ENCODE measurements around the gene RGS3. TPM values are rescaled to one million over a fixed set of nuclear protein-coding genes. Genes with fewer than 3 reads are reported as not detected.

The RGS3 gene
- total RNA-seq, 4 donors from 2014 or later, result 11.0 to 18.8 (median 16.0) TPM

GRCh38 chr9:113467183-113467582, 3.7 kb downstream of the RGS3 start:
- TF ChIP-seq POLR2A (IDR thresholded peaks at IDR 0.05) (no peak), EP300 (IDR thresholded peaks at IDR 0.05) (no peak), CTCF (IDR thresholded peaks at IDR 0.05) (no peak), POLR2AphosphoS5 (IDR thresholded peaks at IDR 0.05) (no peak)
- Histone ChIP-seq H3K27me3 (peaks cover 7% of the 10 kb centered on the region), H3K36me3 (no peaks in the 10 kb centered on the region), H3K9me3 (no peaks in the 10 kb centered on the region), H3K4me1 (peaks cover 9% of the 10 kb centered on the region), H3K4me3 (no peak overlapping the region), H3K27ac (no peak overlapping the region)
- 98% methylated on average over 2 of the region's 2 CpGs for WGBS
- DNase-seq (ENCODE audit: low spot score in 2 of 2), result no peak

- 70% methylated on average over 6 of the region's 6 CpGs for WGBS
These were observed 5.4 kb downstream of the RGS3 start for GRCh38 chr9:113468716-113469448.

GRCh38 chr9:113471143-113471542, 7.6 kb downstream of the RGS3 start:
- no peak for DNase-seq (ENCODE audit: low spot score in 2 of 2)
- WGBS, result 94% methylated on average over 1 of the region's 1 CpG
- H3K4me3 ChIP-seq, result no peak overlapping the region
- no peaks in the 10 kb centered on the region for H3K27me3 ChIP-seq
- TF ChIP-seq POLR2A (IDR thresholded peaks at IDR 0.05) (no peak), EP300 (IDR thresholded peaks at IDR 0.05) (no peak), CTCF (IDR thresholded peaks at IDR 0.05) (no peak), POLR2AphosphoS5 (IDR thresholded peaks at IDR 0.05) (no peak)
- H3K36me3 ChIP-seq, result no peaks in the 10 kb centered on the region
- no peaks in the 10 kb centered on the region for H3K4me1 ChIP-seq
- no peak overlapping the region for H3K27ac ChIP-seq
- H3K9me3 ChIP-seq, result no peaks in the 10 kb centered on the region

More at GRCh38 chr9:113468716-113469448, 5.4 kb downstream of the RGS3 start:
- Histone ChIP-seq H3K36me3 (no peaks in the 10 kb centered on the region), H3K4me3 (no peak overlapping the region), H3K4me1 (peaks cover 3% of the 10 kb centered on the region), H3K9me3 (no peaks in the 10 kb centered on the region), H3K27ac (no peak overlapping the region), H3K27me3 (peaks cover 2% of the 10 kb centered on the region)
- DNase-seq (ENCODE audit: low spot score in 2 of 2), result no peak
- no peak for TF ChIP-seq POLR2AphosphoS5 (IDR thresholded peaks at IDR 0.05)
- no peak for TF ChIP-seq EP300 (IDR thresholded peaks at IDR 0.05)
- no peak for TF ChIP-seq CTCF (IDR thresholded peaks at IDR 0.05)
- no peak for TF ChIP-seq POLR2A (IDR thresholded peaks at IDR 0.05)

- H3K4me1 ChIP-seq, result no peaks in the 10 kb centered on the region
- H3K4me3 ChIP-seq, result no peak overlapping the region
- DNase-seq (ENCODE audit: low spot score in 2 of 2), result no peak
- WGBS, result 93% methylated on average over 6 of the region's 6 CpGs
- H3K9me3 ChIP-seq, result no peaks in the 10 kb centered on the region
- no peaks in the 10 kb centered on the region for H3K27me3 ChIP-seq
- no peaks in the 10 kb centered on the region for H3K36me3 ChIP-seq
- H3K27ac ChIP-seq, result no peak overlapping the region
- TF ChIP-seq POLR2A (IDR thresholded peaks at IDR 0.05), result no peak
These were observed 8.0 kb downstream of the RGS3 start for GRCh38 chr9:113471566-113471965.

GRCh38 chr9:113472199-113472598, 8.7 kb downstream of the RGS3 start:
- Histone ChIP-seq H3K27me3 (no peaks in the 10 kb centered on the region), H3K9me3 (no peaks in the 10 kb centered on the region), H3K27ac (no peak overlapping the region), H3K4me1 (no peaks in the 10 kb centered on the region), H3K36me3 (no peaks in the 10 kb centered on the region), H3K4me3 (no peak overlapping the region)
- TF ChIP-seq CTCF (IDR thresholded peaks at IDR 0.05) (no peak), POLR2AphosphoS5 (IDR thresholded peaks at IDR 0.05) (no peak), POLR2A (IDR thresholded peaks at IDR 0.05) (no peak), EP300 (IDR thresholded peaks at IDR 0.05) (no peak)
- no peak for DNase-seq (ENCODE audit: low spot score in 2 of 2)
- 95% methylated on average over 5 of the region's 5 CpGs for WGBS
